Spleen (tissue), 11 donors: ENCODE data around the gene GREB1L. TPM values are rescaled to one million over a fixed set of nuclear protein-coding genes. Genes with fewer than 3 reads are reported as not detected.

ENCODE experiments used
- DNase-seq: peaks from one replicate; pipeline ENCODE4 v3.0.0-alpha.2; 2020
- H3K27ac ChIP-seq, 8 donors: fragments of 200-600 bp; sonication (generic) in 7 of 8; 1 replicate in 4 of 8; 2 replicates in 4 of 8; pipeline versions ENCODE4 v1.5.0 to v1.8.0; 2016 to 2021; ENCODE audit warnings: inconsistent platforms in 4 of 8, mild to moderate bottlenecking in 4 of 8, moderate library complexity in 1 of 8
- H3K27me3 ChIP-seq, 7 donors: fragments of 200-600 bp; sonication (generic) in 6 of 7; replicated peaks in 1 of 7; 1 replicate in 4 of 7; 2 replicates in 3 of 7; pipeline versions ENCODE4 v1.5.0 to v1.8.0; 2016 to 2021; ENCODE audit warnings: inconsistent platforms in 3 of 7, mild to moderate bottlenecking in 1 of 7
- H3K36me3 ChIP-seq, 6 donors: fragments of 200-600 bp; sonication (generic) in 5 of 6; 1 replicate in 4 of 6; 2 replicates in 2 of 6; pipeline versions ENCODE4 v1.5.0 to v1.8.0; 2016 to 2021; ENCODE audit warnings: inconsistent platforms in 2 of 6
- H3K4me1 ChIP-seq, 6 donors: fragments of 200-600 bp; sonication (generic) in 5 of 6; 1 replicate in 3 of 6; 2 replicates in 3 of 6; pipeline versions ENCODE4 v1.5.0 to v1.8.0; 2016 to 2021; ENCODE audit warnings: inconsistent platforms in 3 of 6
- H3K4me3 ChIP-seq, 8 donors: fragments of 200-600 bp; sonication (generic) in 7 of 8; 1 replicate in 4 of 8; 2 replicates in 4 of 8; pipeline versions ENCODE4 v1.5.0 to v1.8.0; 2016 to 2021; ENCODE audit warnings: inconsistent platforms in 4 of 8, mild to moderate bottlenecking in 4 of 8, moderate library complexity in 2 of 8
- H3K9me3 ChIP-seq, 8 donors: fragments of 200-600 bp; sonication (generic) in 7 of 8; 1 replicate in 4 of 8; 2 replicates in 4 of 8; pipeline versions ENCODE4 v1.5.0 to v1.8.0; 2016 to 2021; ENCODE audit warnings: inconsistent platforms in 4 of 8
- POLR2A ChIP-seq, 3 donors: fragments of 450-650 bp; IDR thresholded peaks; one replicate each; pipeline ENCODE4 v1.5.1; 2017; ENCODE audit warnings: antibody characterized with exemption in 3 of 3, mild to moderate bottlenecking in 1 of 3
- POLR2AphosphoS5 ChIP-seq, 3 donors: sonication (generic); formaldehyde crosslinking; IDR thresholded peaks; one replicate each; pipeline ENCODE4 v1.5.1; 2017; ENCODE audit warnings: antibody characterized with exemption in 3 of 3
- WGBS, 5 donors: extraction: QIAGEN DNeasy Blood & Tissue Kit in 3 of 5; methylation state at CpG; one replicate each; pipeline versions ENCODE4 v1.1.5 to v1.1.7; 2013 to 2018; 5-methylcytosine and 5-hydroxymethylcytosine counted together
- intact Hi-C: fragments of 100-400 bp; cut with DNase I; formaldehyde crosslinking; loops from one replicate; pipeline ENCODE4 v1.15.0; 2023; ENCODE audit warnings: low total_unique reads
- polyA plus RNA-seq, 3 donors: library from polyadenylated mRNA; stranded (reverse); fragments of 200-250 nt; gene quantifications; one replicate each; pipeline ENCODE4 v1.2.1, GENCODE V29; 2013
- total RNA-seq, 7 donors: library from RNA; depleted of rRNA in 3 of 7; stranded (reverse); fragments of >200 nt in 3 of 7; fragmentation: NEBNext Ultra II Directional in 4 of 7; extraction: Animal tissue kit (Norgen Biotek cat#: 25700) in 4 of 7; gene quantifications; one replicate each; pipeline versions ENCODE4 v1.1.0 to v1.2.1, GENCODE V29; 2016 to 2021
- TF ChIP-seq, protein P1 (sequence below), 11 experiments: fragments of 200-600 bp in 7 of 11; fragments of 450-650 bp in 4 of 11; sonication (generic) in 4 of 11; IDR thresholded peaks in 8 of 11; conservative IDR thresholded peaks in 3 of 11; 1 replicate in 7 of 11; 2 replicates in 4 of 11; pipeline versions ENCODE4 v1.4.0 to v1.8.0; 2016 to 2021; ENCODE audit warnings: antibody characterized with exemption in 11 of 11, inconsistent platforms in 4 of 11, mild to moderate bottlenecking in 1 of 11
- donor health status: healthy with polysubstance abuse.
- donor health status: DM: no; HTN: no; CAD: no; lungs with moderate emphysema.
- donor health status: DM: no; HTN: no; CAD: no.
- donor health status: Bipolar disorder and iron deficiency.
- donor health status: healthy.
- donor health status: DM: no; HTN: no; CAD: no.
- donor health status: DM: yes; HTN: yes; CAD: no.

GREB1L gene
- total and polyA plus RNA-seq, 10 donors: under 0.01 to 0.79 (median 0.57) TPM

DNA sequence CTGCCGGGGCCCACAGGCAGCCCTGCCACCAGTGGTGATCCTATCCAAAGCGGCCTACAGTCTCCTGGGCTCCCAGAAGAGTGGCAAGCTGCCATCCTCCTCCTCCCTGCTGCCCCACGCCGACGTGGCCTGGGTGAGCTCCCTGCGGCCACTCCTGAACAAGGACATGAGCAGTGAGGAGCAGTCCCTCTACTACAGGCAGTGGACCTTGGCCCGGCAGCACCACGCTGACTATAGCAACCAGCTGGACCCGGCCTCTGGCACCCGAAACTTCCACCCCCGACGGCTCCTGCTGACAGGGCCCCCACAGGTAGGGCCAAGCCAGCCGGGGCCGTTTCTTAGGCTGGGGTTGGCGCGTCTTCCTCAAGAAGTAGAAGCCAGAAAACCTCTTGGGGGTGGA, 258.0 kb downstream of the GREB1L start:
- DNase-seq: no peak
- WGBS, 5 donors: 91 to 94% (median 93%) methylated on average over 10 to 16 of the region's 16 CpGs
- TF ChIP-seq POLR2A (IDR thresholded peaks at IDR 0.05) (no peak), POLR2AphosphoS5 (IDR thresholded peaks at IDR 0.05) (no peak)
- TF ChIP-seq, protein P1, sequence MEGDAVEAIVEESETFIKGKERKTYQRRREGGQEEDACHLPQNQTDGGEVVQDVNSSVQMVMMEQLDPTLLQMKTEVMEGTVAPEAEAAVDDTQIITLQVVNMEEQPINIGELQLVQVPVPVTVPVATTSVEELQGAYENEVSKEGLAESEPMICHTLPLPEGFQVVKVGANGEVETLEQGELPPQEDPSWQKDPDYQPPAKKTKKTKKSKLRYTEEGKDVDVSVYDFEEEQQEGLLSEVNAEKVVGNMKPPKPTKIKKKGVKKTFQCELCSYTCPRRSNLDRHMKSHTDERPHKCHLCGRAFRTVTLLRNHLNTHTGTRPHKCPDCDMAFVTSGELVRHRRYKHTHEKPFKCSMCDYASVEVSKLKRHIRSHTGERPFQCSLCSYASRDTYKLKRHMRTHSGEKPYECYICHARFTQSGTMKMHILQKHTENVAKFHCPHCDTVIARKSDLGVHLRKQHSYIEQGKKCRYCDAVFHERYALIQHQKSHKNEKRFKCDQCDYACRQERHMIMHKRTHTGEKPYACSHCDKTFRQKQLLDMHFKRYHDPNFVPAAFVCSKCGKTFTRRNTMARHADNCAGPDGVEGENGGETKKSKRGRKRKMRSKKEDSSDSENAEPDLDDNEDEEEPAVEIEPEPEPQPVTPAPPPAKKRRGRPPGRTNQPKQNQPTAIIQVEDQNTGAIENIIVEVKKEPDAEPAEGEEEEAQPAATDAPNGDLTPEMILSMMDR (IDR thresholded peaks at IDR 0.05 in 8 of 11, conservative IDR thresholded peaks at IDR 0.05 in 3 of 11): no peak
- H3K27ac ChIP-seq: no peak overlapping the region
- H3K27me3 ChIP-seq: no peaks in the 10 kb centered on the region
- no peaks in the 10 kb centered on the region for H3K4me1 ChIP-seq
- H3K36me3 ChIP-seq: no peaks in the 10 kb centered on the region
- H3K9me3 ChIP-seq: no peaks in the 10 kb centered on the region
- no peak overlapping the region for H3K4me3 ChIP-seq
- intact Hi-C loops: no loop called here

DNA sequence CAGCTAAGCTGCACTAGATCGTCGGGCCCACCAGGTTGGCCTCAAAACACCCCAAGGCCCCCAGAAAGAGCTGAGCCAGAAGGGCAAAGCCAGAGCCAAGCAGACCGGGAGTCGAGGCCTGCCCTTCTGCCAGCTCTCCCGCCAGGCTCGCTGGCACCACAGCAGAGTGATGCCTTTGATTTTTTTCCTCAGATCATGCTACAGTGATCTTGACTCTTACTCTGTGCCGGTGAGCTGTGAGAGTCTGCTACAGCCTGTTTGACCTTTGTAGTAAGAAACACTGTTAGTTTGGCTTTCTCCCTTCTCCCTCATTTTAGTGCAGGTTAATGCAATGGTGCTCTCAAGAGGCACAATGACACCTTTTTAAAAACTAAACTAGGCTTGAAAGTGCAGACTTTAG, 260.6 kb downstream of the GREB1L start:
- Histone ChIP-seq H3K36me3 (no peaks in the 10 kb centered on the region), H3K4me1 (no peaks in the 10 kb centered on the region), H3K4me3 (no peak overlapping the region), H3K9me3 (no peaks in the 10 kb centered on the region), H3K27me3 (no peaks in the 10 kb centered on the region), H3K27ac (no peak overlapping the region)
- no peak for TF ChIP-seq POLR2AphosphoS5 (IDR thresholded peaks at IDR 0.05)
- TF ChIP-seq POLR2A (IDR thresholded peaks at IDR 0.05): no peak
- TF ChIP-seq, protein P1 (IDR thresholded peaks at IDR 0.05 in 8 of 11, conservative IDR thresholded peaks at IDR 0.05 in 3 of 11): no peak
- intact Hi-C loops: no loop called here
- WGBS, 5 donors: 91 to 99% (median 96%) methylated on average over 7 of the region's 7 CpGs
- DNase-seq: no peak

DNA sequence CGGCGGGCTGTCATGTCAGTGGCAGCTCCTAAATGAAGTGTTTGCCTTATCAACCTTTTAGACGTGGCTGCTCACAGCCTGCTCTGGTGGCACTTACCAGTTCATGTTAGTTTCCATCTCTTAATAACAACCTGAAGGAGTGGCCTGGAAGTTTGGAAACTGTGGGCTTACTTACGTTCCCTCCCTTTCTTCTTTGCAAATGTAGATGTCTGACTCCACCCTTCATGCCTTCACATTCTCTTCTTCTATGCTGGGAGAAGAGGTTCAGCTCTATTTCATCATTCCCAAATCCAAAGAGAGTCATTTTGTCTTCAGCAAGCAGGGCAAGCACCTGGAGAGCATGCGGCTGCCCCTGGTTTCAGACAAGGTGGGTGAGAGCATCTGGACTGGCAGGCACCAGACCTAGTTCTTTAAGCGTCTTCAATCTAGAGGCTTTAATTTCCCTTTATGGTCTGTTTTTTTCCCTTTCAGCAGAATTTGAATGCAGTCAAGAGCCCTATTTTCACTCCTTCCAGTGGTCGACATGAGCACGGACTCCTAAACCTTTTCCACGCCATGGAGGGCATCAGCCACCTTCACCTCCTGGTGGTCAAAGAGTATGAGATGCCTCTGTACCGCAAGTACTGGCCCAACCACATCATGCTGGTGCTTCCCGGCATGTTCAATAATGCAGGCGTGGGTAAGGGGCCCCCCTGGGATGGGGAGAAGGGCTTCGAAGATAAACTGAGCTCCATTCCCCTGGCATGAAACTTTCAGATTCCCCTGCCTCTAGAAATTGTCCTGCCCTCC, 266.1 kb downstream of the GREB1L start:
- 90 to 95% (median 92%) methylated on average over 13 of the region's 13 CpGs for WGBS, 5 donors
- intact Hi-C loops: no loop called here

DNA sequence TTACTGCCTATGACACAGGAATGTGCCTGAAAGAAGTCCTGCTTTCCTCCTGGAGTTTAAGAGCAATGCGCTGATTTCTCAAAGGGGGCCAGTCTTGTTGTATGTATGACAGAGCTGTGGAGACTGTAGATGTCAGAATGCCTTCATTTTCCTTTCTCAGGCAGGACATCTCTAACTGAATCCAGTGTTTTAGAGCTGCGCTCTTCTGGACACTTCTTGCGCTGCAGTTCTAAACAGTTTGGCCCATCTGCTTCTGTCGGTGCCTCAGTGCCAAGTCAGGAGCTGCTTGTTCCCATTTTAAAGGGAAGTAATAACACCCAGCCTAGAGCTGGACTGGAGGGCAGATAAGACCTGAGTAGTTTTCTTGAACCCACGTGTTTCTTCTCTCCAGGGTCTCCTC, 267.0 kb downstream of the GREB1L start:
- Histone ChIP-seq H3K36me3 (peaks cover 0 to 13% (median 6%) of the 10 kb centered on the region in 6 donors), H3K9me3 (peaks cover 0 to 13% (median 0%) of the 10 kb centered on the region in 8 donors), H3K27me3 (no peaks in the 10 kb centered on the region), H3K4me1 (no peaks in the 10 kb centered on the region), H3K27ac (no peak overlapping the region), H3K4me3 (no peak overlapping the region)
- DNase-seq: no peak
- intact Hi-C loops: no loop called here
- WGBS, 5 donors: 84 to 93% (median 87%) methylated on average over 5 of the region's 5 CpGs
- no peak for TF ChIP-seq POLR2AphosphoS5 (IDR thresholded peaks at IDR 0.05)
- no peak for TF ChIP-seq POLR2A (IDR thresholded peaks at IDR 0.05)
- TF ChIP-seq, protein P1 (IDR thresholded peaks at IDR 0.05 in 8 of 11, conservative IDR thresholded peaks at IDR 0.05 in 3 of 11): no peak

More for the DNA sequence above, 266.1 kb downstream of the GREB1L start:
- H3K36me3 ChIP-seq: peaks cover 0 to 3% (median under 1%) of the 10 kb centered on the region in 6 donors
- DNase-seq: no peak
- no peaks in the 10 kb centered on the region for H3K4me1 ChIP-seq
- TF ChIP-seq POLR2AphosphoS5 (IDR thresholded peaks at IDR 0.05) (no peak), POLR2A (IDR thresholded peaks at IDR 0.05) (no peak)
- TF ChIP-seq, protein P1 (IDR thresholded peaks at IDR 0.05 in 8 of 11, conservative IDR thresholded peaks at IDR 0.05 in 3 of 11): no peak
- no peak overlapping the region for H3K27ac ChIP-seq
- H3K27me3 ChIP-seq: no peaks in the 10 kb centered on the region
- peaks cover 0 to 13% (median 0%) of the 10 kb centered on the region in 8 donors for H3K9me3 ChIP-seq
- no peak overlapping the region for H3K4me3 ChIP-seq
